ENCODE data around the gene TMEM79. TPM values are rescaled to one million over a fixed set of nuclear protein-coding genes. Genes with fewer than 3 reads are reported as not detected.
"Not testable (repeated sequence)": the region's sequence is repeated elsewhere in the genome, so short reads cannot be mapped to it uniquely, and the experiment has no call there.

TMEM79 gene
- total and polyA plus RNA-seq, 3 experiments from 2014 or later: 5.6 to 11.2 (median 10.8) TPM

DNA sequence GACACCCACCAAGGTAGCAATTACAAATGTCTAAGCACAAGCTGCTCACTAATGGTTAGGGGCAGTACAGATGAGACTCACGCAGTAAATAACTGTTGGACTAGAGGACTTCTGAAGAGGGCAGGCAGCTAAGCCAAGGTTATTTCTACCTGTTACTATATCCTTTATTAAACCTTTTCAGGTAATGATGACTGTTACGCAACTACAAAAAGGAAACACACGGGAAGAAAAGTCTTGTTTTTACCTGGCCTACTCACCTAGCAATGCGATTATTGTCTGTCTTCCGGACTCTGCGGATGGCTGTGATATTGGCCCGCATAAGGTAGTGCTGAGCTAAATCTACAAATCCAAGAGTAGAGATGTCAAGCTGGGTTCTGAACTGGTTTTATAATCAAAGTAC is 32.8 kb downstream of the TMEM79 start:
- CTCF ChIA-PET: interaction anchor here (1.0 to 1.5 kb wide), 3 partner anchors 9 to 92 kb away, joined by 3 to 4 read pairs (median 3); no protein-coding TSS in a partner anchor
- Mint-ChIP-seq H3K27ac (peak overlapping the region in 1 of 8 donors; percentile 9), H3K36me3 (peaks cover 7 to 89% (median 10%) of the 10 kb centered on the region in 3 donors), H3K4me1 (peaks cover 0 to 2% (median 0%) of the 10 kb centered on the region in 3 donors), H3K4me3 (no peak overlapping the region), H3K9me3 (no peaks in the 10 kb centered on the region), H3K27me3 (no peaks in the 10 kb centered on the region)
- H3K4me3 ChIP-seq (ENCODE audit: low read length): no peak overlapping the region
- H3K27ac ChIP-seq (ENCODE audit: low read depth, low read length): no peak overlapping the region
- DNase-seq: no peak
- peaks cover 51% of the 10 kb centered on the region for H3K36me3 ChIP-seq (ENCODE audit: insufficient read depth, low read length)
- no peaks in the 10 kb centered on the region for H3K4me1 ChIP-seq (ENCODE audit: insufficient read depth, low read length)
- H3K27me3 ChIP-seq (ENCODE audit: insufficient read depth, low read length, poor library complexity, severe bottlenecking): no peaks in the 10 kb centered on the region
- POLR2A ChIA-PET: interaction anchor here (0.6 kb wide), 1 partner anchor 21 kb away, joined by 3 read pairs; no protein-coding TSS in a partner anchor
- H3K9me3 ChIP-seq (ENCODE audit: low read length): no peaks in the 10 kb centered on the region

DNA sequence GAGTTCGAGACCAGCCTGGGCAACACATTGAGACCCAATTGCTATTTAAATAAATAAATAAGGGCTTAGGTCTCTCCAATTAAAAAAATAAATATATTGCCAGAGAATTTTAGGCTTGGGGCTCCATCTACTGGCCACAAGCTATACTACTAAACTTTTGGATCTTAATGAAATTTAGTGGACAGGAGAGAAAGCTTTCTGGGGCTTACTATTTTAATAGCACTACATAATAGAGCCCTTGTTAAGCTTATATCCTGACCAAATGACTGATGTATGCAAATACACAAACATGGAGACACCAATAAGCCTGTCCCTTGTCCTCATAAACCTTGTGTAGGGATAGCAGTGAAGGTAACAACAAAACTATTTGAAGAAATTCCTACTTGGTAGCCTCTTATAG is 35.5 kb downstream of the TMEM79 start:
- POLR2A ChIA-PET: no interaction called here
- no peaks in the 10 kb centered on the region for H3K27me3 Mint-ChIP-seq

GRCh38 chr1:156320560-156320959 is 36.4 kb downstream of the TMEM79 start:
- ChIA-PET POLR2A (no interaction called here), CTCF (interaction anchor here (1.4 to 1.5 kb wide), 2 partner anchors 15 to 226 kb away, joined by 3 read pairs; no protein-coding TSS in a partner anchor)
- no peak overlapping the region for H3K4me3 Mint-ChIP-seq
- H3K4me3 ChIP-seq (ENCODE audit: low read length): no peak overlapping the region
- H3K27ac Mint-ChIP-seq: peak overlapping the region in 3 of 8 donors; percentile 18 to 54 (median 50)
- no peaks in the 10 kb centered on the region for H3K4me1 ChIP-seq (ENCODE audit: insufficient read depth, low read length)
- no peak for DNase-seq
- peaks cover 72% of the 10 kb centered on the region for H3K36me3 ChIP-seq (ENCODE audit: insufficient read depth, low read length)
- peaks cover 0 to 2% (median 0%) of the 10 kb centered on the region in 3 donors for H3K4me1 Mint-ChIP-seq
- no peaks in the 10 kb centered on the region for H3K27me3 ChIP-seq (ENCODE audit: insufficient read depth, low read length, poor library complexity, severe bottlenecking)
- no peaks in the 10 kb centered on the region for H3K27me3 Mint-ChIP-seq
- H3K9me3 ChIP-seq (ENCODE audit: low read length): no peaks in the 10 kb centered on the region
- H3K9me3 Mint-ChIP-seq: no peaks in the 10 kb centered on the region
- peaks cover 7 to 81% (median 8%) of the 10 kb centered on the region in 3 donors for H3K36me3 Mint-ChIP-seq
- no peak overlapping the region for H3K27ac ChIP-seq (ENCODE audit: low read depth, low read length)

More for the DNA sequence above, 35.5 kb downstream of the TMEM79 start:
- H3K36me3 ChIP-seq (ENCODE audit: insufficient read depth, low read length): peaks cover 66% of the 10 kb centered on the region
- no peak for DNase-seq
- Mint-ChIP-seq H3K36me3 (peaks cover 7 to 81% (median 8%) of the 10 kb centered on the region in 3 donors), H3K4me3 (no peak overlapping the region), H3K9me3 (no peaks in the 10 kb centered on the region), H3K27ac (no peak overlapping the region), H3K4me1 (peaks cover 0 to 2% (median 0%) of the 10 kb centered on the region in 3 donors)
- H3K27ac ChIP-seq (ENCODE audit: low read depth, low read length): no peak overlapping the region
- no peaks in the 10 kb centered on the region for H3K27me3 ChIP-seq (ENCODE audit: insufficient read depth, low read length, poor library complexity, severe bottlenecking)
- H3K9me3 ChIP-seq (ENCODE audit: low read length): no peaks in the 10 kb centered on the region
- CTCF ChIA-PET: interaction anchor here (0.6 to 1.8 kb wide), 11 partner anchors 9 to 225 kb away, joined by 3 to 5 read pairs (median 3); partner anchors contain the start of gene SMG5
- no peak overlapping the region for H3K4me3 ChIP-seq (ENCODE audit: low read length)
- H3K4me1 ChIP-seq (ENCODE audit: insufficient read depth, low read length): no peaks in the 10 kb centered on the region

- H3K27me3 Mint-ChIP-seq; H3K9me3 Mint-ChIP-seq; DNase-seq; H3K4me3 ChIP-seq (ENCODE audit: low read length); H3K9me3 ChIP-seq (ENCODE audit: low read length); H3K4me3 Mint-ChIP-seq; H3K4me1 Mint-ChIP-seq; H3K27me3 ChIP-seq (ENCODE audit: insufficient read depth, low read length, poor library complexity, severe bottlenecking); POLR2A ChIA-PET; H3K27ac ChIP-seq (ENCODE audit: low read depth, low read length); H3K4me1 ChIP-seq (ENCODE audit: insufficient read depth, low read length): not testable (repeated sequence)
- Mint-ChIP-seq H3K36me3 (peaks cover 6 to 67% (median 7%) of the 10 kb centered on the region in 3 donors), H3K27ac (peak overlapping the region in 1 of 8 donors; percentile 78)
- peaks cover 51% of the 10 kb centered on the region for H3K36me3 ChIP-seq (ENCODE audit: insufficient read depth, low read length)
- CTCF ChIA-PET: interaction anchor here (1.5 kb wide), 1 partner anchor 98 kb away, joined by 4 read pairs; no protein-coding TSS in a partner anchor
Measured at GRCh38 chr1:156323179-156323578, 39.1 kb downstream of the TMEM79 start.

GRCh38 chr1:156336242-156336641 is 52.1 kb downstream of the TMEM79 start:
- Histone ChIP-seq H3K4me3 (ENCODE audit: low read length) (no peak overlapping the region), H3K27ac (ENCODE audit: low read depth, low read length) (no peak overlapping the region), H3K36me3 (ENCODE audit: insufficient read depth, low read length) (peaks cover 31% of the 10 kb centered on the region), H3K27me3 (ENCODE audit: insufficient read depth, low read length, poor library complexity, severe bottlenecking) (no peaks in the 10 kb centered on the region), H3K4me1 (ENCODE audit: insufficient read depth, low read length) (peaks cover 25% of the 10 kb centered on the region), H3K9me3 (ENCODE audit: low read length) (no peaks in the 10 kb centered on the region)
- no peak for DNase-seq
- Mint-ChIP-seq H3K36me3 (peaks cover 0 to 54% (median 4%) of the 10 kb centered on the region in 3 donors), H3K4me3 (peak overlapping the region; percentile 90 to 96 (median 94)), H3K27ac (peak overlapping the region in 5 of 8 donors; percentile 3 to 94 (median 80)), H3K9me3 (no peaks in the 10 kb centered on the region), H3K4me1 (peaks cover 41 to 47% (median 45%) of the 10 kb centered on the region in 3 donors), H3K27me3 (peaks cover 0 to 3% of the 10 kb centered on the region in 2 donors)
- CTCF ChIA-PET: interaction anchor here (1.4 kb wide), 1 partner anchor 16 kb away, joined by 3 read pairs; no protein-coding TSS in a partner anchor
- POLR2A ChIA-PET: no interaction called here

GRCh38 chr1:156337052-156337887 is 53.1 kb downstream of the TMEM79 start:
- CTCF ChIA-PET: interaction anchor here (0.6 kb wide), 1 partner anchor 144 kb away, joined by 3 read pairs; no protein-coding TSS in a partner anchor
- Histone ChIP-seq H3K4me1 (ENCODE audit: insufficient read depth, low read length) (peaks cover 25% of the 10 kb centered on the region), H3K9me3 (ENCODE audit: low read length) (no peaks in the 10 kb centered on the region), H3K4me3 (ENCODE audit: low read length) (peak overlapping the region; percentile 89), H3K27me3 (ENCODE audit: insufficient read depth, low read length, poor library complexity, severe bottlenecking) (no peaks in the 10 kb centered on the region), H3K27ac (ENCODE audit: low read depth, low read length) (peak overlapping the region; percentile 76), H3K36me3 (ENCODE audit: insufficient read depth, low read length) (peaks cover 30% of the 10 kb centered on the region)
- POLR2A ChIA-PET: interaction anchor here (0.5 to 0.6 kb wide), 2 partner anchors 11 to 20 kb away, joined by 3 to 7 read pairs; no protein-coding TSS in a partner anchor
- Mint-ChIP-seq H3K4me1 (peaks cover 41 to 47% (median 45%) of the 10 kb centered on the region in 3 donors), H3K27ac (peak overlapping the region; percentile 91 to 99 (median 98)), H3K9me3 (no peaks in the 10 kb centered on the region), H3K27me3 (peaks cover 0 to 3% of the 10 kb centered on the region in 2 donors), H3K4me3 (peak overlapping the region; percentile 90 to 96 (median 94)), H3K36me3 (peaks cover 0 to 45% (median 4%) of the 10 kb centered on the region in 3 donors)
- DNase-seq: no peak

DNA sequence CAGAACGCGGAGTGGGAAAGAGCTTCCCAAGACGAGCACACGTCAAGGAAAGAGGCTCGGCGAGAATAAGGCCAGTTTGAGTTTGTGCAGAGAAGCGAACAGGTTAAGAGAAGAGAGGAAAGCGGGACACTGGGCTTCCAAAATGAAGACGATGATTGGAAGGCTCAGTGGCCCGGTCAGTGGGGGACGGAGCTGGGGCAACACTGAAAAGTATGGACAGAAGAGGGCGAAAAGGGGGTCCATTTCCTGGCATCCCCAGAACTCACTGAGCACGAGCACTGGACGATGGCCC is 53.7 kb downstream of the TMEM79 start:
- peak overlapping the region; percentile 90 to 96 (median 94) for H3K4me3 Mint-ChIP-seq
- H3K27me3 Mint-ChIP-seq: peaks cover 0 to 3% of the 10 kb centered on the region in 2 donors
- H3K9me3 Mint-ChIP-seq: no peaks in the 10 kb centered on the region

More for the DNA sequence above, 53.7 kb downstream of the TMEM79 start:
- H3K9me3 ChIP-seq (ENCODE audit: low read length): no peaks in the 10 kb centered on the region
- peaks cover 0 to 40% (median 4%) of the 10 kb centered on the region in 3 donors for H3K36me3 Mint-ChIP-seq
- H3K4me1 ChIP-seq (ENCODE audit: insufficient read depth, low read length): peaks cover 25% of the 10 kb centered on the region
- POLR2A ChIA-PET: interaction anchor here (0.5 to 0.8 kb wide), 4 partner anchors 11 to 1034 kb away, joined by 3 to 7 read pairs (median 3); no protein-coding TSS in a partner anchor
- peak overlapping the region; percentile 76 for H3K27ac ChIP-seq (ENCODE audit: low read depth, low read length)
- CTCF ChIA-PET: interaction anchor here (0.6 to 0.8 kb wide), 2 partner anchors 48 to 143 kb away, joined by 3 read pairs; no protein-coding TSS in a partner anchor
- H3K4me3 ChIP-seq (ENCODE audit: low read length): peak overlapping the region; percentile 89
- peaks cover 25% of the 10 kb centered on the region for H3K36me3 ChIP-seq (ENCODE audit: insufficient read depth, low read length)
- H3K27ac Mint-ChIP-seq: peak overlapping the region; percentile 91 to 99 (median 98)
- DNase-seq: no peak
- H3K27me3 ChIP-seq (ENCODE audit: insufficient read depth, low read length, poor library complexity, severe bottlenecking): no peaks in the 10 kb centered on the region
- H3K4me1 Mint-ChIP-seq: peaks cover 41 to 47% (median 45%) of the 10 kb centered on the region in 3 donors
